Stimulated activated CD8-positive, alpha-beta memory T cell treated with anti-CD3 and anti-CD28 coated beads, Interleukin-7, amount 100 ng/mL, for 1 hour (primary cell): ENCODE measurements around the gene ARHGAP12.
A peak's percentile ranks its signal among the peaks of the same experiment; 100 is the strongest.

Source experiments
- DNase-seq, 2 donors: peaks; one replicate each; pipeline ENCODE4 v3.0.0-alpha.2; 2020; ENCODE audit warnings: low read depth in 2 of 2

The ARHGAP12 gene

GRCh38 chr10:31949266-31949665, 20.6 kb upstream of the ARHGAP12 start:
- no peak for DNase-seq

- no peak for DNase-seq
These were observed 19.4 kb upstream of the ARHGAP12 start for GRCh38 chr10:31948021-31948420.

GRCh38 chr10:31947144-31947926, 18.7 kb upstream of the ARHGAP12 start:
- DNase-seq = no peak

- DNase-seq = no peak
These were observed 16.8 kb upstream of the ARHGAP12 start for GRCh38 chr10:31945392-31945791.

GRCh38 chr10:31944071-31944433, 15.4 kb upstream of the ARHGAP12 start:
- no peak for DNase-seq

GRCh38 chr10:31942892-31943291, 14.3 kb upstream of the ARHGAP12 start:
- DNase-seq = no peak

GRCh38 chr10:31942435-31942834, 13.8 kb upstream of the ARHGAP12 start:
- DNase-seq = no peak

GRCh38 chr10:31940839-31941653, 12.4 kb upstream of the ARHGAP12 start:
- no peak for DNase-seq

- no peak for DNase-seq
These were observed 11.4 kb upstream of the ARHGAP12 start for GRCh38 chr10:31939797-31940708.

- no peak for DNase-seq
These were observed 8.7 kb upstream of the ARHGAP12 start for GRCh38 chr10:31937371-31937770.

- no peak for DNase-seq
These were observed 8.3 kb upstream of the ARHGAP12 start for GRCh38 chr10:31936933-31937332.

- no peak for DNase-seq
These were observed 7.5 kb upstream of the ARHGAP12 start for GRCh38 chr10:31936086-31936485.

GRCh38 chr10:31935678-31936077, 7.0 kb upstream of the ARHGAP12 start:
- no peak for DNase-seq

GRCh38 chr10:31932838-31933237, 4.2 kb upstream of the ARHGAP12 start:
- DNase-seq = no peak

- DNase-seq = no peak
These were observed 2.2 kb upstream of the ARHGAP12 start for GRCh38 chr10:31930856-31931255.

GRCh38 chr10:31930023-31930751, 1.6 kb upstream of the ARHGAP12 start:
- peak in 1 of 2 donors; percentile 5 for DNase-seq

GRCh38 chr10:31929261-31930022, 811 bp upstream of the ARHGAP12 start:
- no peak for DNase-seq

GRCh38 chr10:31927884-31928548, 615 bp downstream of the ARHGAP12 start:
- peak in 1 of 2 donors; percentile 20 for DNase-seq

GRCh38 chr10:31927565-31927883, 1.1 kb downstream of the ARHGAP12 start:
- no peak for DNase-seq
